Muscle layer of colon (tissue), 2 donors: ENCODE data around the gene VCP.

Source experiments
- H3K27ac ChIP-seq: one replicate; pipeline ENCODE4 v1.7.0; 2013; ENCODE audit warnings: low read depth, mild to moderate bottlenecking, low read length, moderate library complexity
- H3K27me3 ChIP-seq, 2 donors: one replicate each; pipeline ENCODE4 v1.7.0; 2013; ENCODE audit warnings: low read length in 2 of 2, mild to moderate bottlenecking in 2 of 2; ENCODE audit not compliant: insufficient read depth in 2 of 2, control insufficient read depth in 1 of 2
- H3K36me3 ChIP-seq: one replicate; pipeline ENCODE4 v1.7.0; 2013; ENCODE audit warnings: mild to moderate bottlenecking, low read length; ENCODE audit not compliant: insufficient read depth
- H3K4me1 ChIP-seq: one replicate; pipeline ENCODE4 v1.7.0; 2013; ENCODE audit warnings: mild to moderate bottlenecking, low read length; ENCODE audit not compliant: insufficient read depth
- H3K4me3 ChIP-seq, 2 donors: one replicate each; pipeline ENCODE4 v1.7.0; 2013; ENCODE audit warnings: low read length in 2 of 2, low read depth in 1 of 2, mild to moderate bottlenecking in 1 of 2, moderate library complexity in 1 of 2
- H3K9ac ChIP-seq: one replicate; pipeline ENCODE4 v1.7.0; 2013; ENCODE audit warnings: low read length
- H3K9me3 ChIP-seq: one replicate; pipeline ENCODE4 v1.7.0; 2013; ENCODE audit warnings: mild to moderate bottlenecking, low read length
- donor health status: abdominal sarcoma.
- donor health status: Adenocarcinoma of cecum.

Gene VCP

GRCh38 chr9:35072461-35073278 is at the start of gene VCP:
Gene VCP (minus strand): TSS chr9:35072625. CDS start chr9:35072353, 272 bp downstream.
- peaks cover 36% of the 10 kb centered on the region for H3K4me1 ChIP-seq
- peaks cover 38% of the 10 kb centered on the region for H3K36me3 ChIP-seq
- no peaks in the 10 kb centered on the region for H3K9me3 ChIP-seq

GRCh38 chr9:35116898-35117551 is 44.6 kb upstream of the VCP start:
- no peaks in the 10 kb centered on the region for H3K36me3 ChIP-seq
- no peak overlapping the region for H3K9ac ChIP-seq
- no peaks in the 10 kb centered on the region for H3K27me3 ChIP-seq
- no peaks in the 10 kb centered on the region for H3K9me3 ChIP-seq
- peaks cover 35% of the 10 kb centered on the region for H3K4me1 ChIP-seq
- H3K27ac ChIP-seq = peak overlapping the region; percentile 51
- H3K4me3 ChIP-seq = peak overlapping the region in 1 of 2 donors; percentile 77

More at GRCh38 chr9:35072461-35073278, at the start of gene VCP:
- H3K4me3 ChIP-seq = peak within 1 kb of the TSS; percentile 73 to 92
- peak within 1 kb of the TSS; percentile 87 for H3K9ac ChIP-seq
- H3K27ac ChIP-seq = peak within 1 kb of the TSS; percentile 97
- H3K27me3 ChIP-seq = no peaks in the 10 kb centered on the region

GRCh38 chr9:35116539-35116897 is 44.1 kb upstream of the VCP start:
- Histone ChIP-seq H3K9me3 (no peaks in the 10 kb centered on the region), H3K9ac (no peak overlapping the region), H3K27me3 (no peaks in the 10 kb centered on the region), H3K36me3 (no peaks in the 10 kb centered on the region), H3K27ac (peak overlapping the region; percentile 78), H3K4me3 (peak overlapping the region; percentile 51 to 77), H3K4me1 (peaks cover 39% of the 10 kb centered on the region)

GRCh38 chr9:35115680-35116538 is 43.5 kb upstream of the VCP start, which contains the start of gene ATOSB:
Gene ATOSB (minus strand): TSS chr9:35115862. CDS start chr9:35108274, 7,588 bp downstream.
- peak within 1 kb of the TSS; percentile 78 for H3K27ac ChIP-seq
- no peaks in the 10 kb centered on the region for H3K36me3 ChIP-seq
- H3K4me1 ChIP-seq = peaks cover 41% of the 10 kb centered on the region
- H3K4me3 ChIP-seq = peak within 1 kb of the TSS; percentile 51 to 77
- no peaks in the 10 kb centered on the region for H3K9me3 ChIP-seq
- no peaks in the 10 kb centered on the region for H3K27me3 ChIP-seq
- peak within 1 kb of the TSS; percentile 60 for H3K9ac ChIP-seq

- H3K27me3 ChIP-seq = no peaks in the 10 kb centered on the region
- peak overlapping the region; percentile 51 to 77 for H3K4me3 ChIP-seq
- H3K4me1 ChIP-seq = peaks cover 50% of the 10 kb centered on the region
These were observed 42.6 kb upstream of the VCP start for GRCh38 chr9:35114840-35115628.

GRCh38 chr9:35114113-35114839 is 41.9 kb upstream of the VCP start:
- Histone ChIP-seq H3K9ac (peak overlapping the region; percentile 60), H3K36me3 (no peaks in the 10 kb centered on the region), H3K4me1 (peaks cover 53% of the 10 kb centered on the region), H3K9me3 (no peaks in the 10 kb centered on the region), H3K27ac (peak overlapping the region; percentile 78), H3K4me3 (peak overlapping the region; percentile 17 to 77), H3K27me3 (no peaks in the 10 kb centered on the region)

More at GRCh38 chr9:35114840-35115628, 42.6 kb upstream of the VCP start:
- Histone ChIP-seq H3K9me3 (no peaks in the 10 kb centered on the region), H3K9ac (peak overlapping the region; percentile 60), H3K36me3 (no peaks in the 10 kb centered on the region), H3K27ac (peak overlapping the region; percentile 78)

- H3K36me3 ChIP-seq = peaks cover 15% of the 10 kb centered on the region
- peak overlapping the region; percentile 94 for H3K27ac ChIP-seq
- H3K9ac ChIP-seq = no peak overlapping the region
- H3K27me3 ChIP-seq = no peaks in the 10 kb centered on the region
- peak overlapping the region in 1 of 2 donors; percentile 49 for H3K4me3 ChIP-seq
- H3K9me3 ChIP-seq = no peaks in the 10 kb centered on the region
- H3K4me1 ChIP-seq = peaks cover 53% of the 10 kb centered on the region
These were observed 40.0 kb upstream of the VCP start for GRCh38 chr9:35112257-35113020.

GRCh38 chr9:35111001-35111933 is 38.8 kb upstream of the VCP start:
- Histone ChIP-seq H3K9me3 (no peaks in the 10 kb centered on the region), H3K4me1 (peaks cover 49% of the 10 kb centered on the region)

GRCh38 chr9:35110327-35110761 is 37.9 kb upstream of the VCP start:
- peaks cover 46% of the 10 kb centered on the region for H3K4me1 ChIP-seq

More at GRCh38 chr9:35111001-35111933, 38.8 kb upstream of the VCP start:
- Histone ChIP-seq H3K27ac (peak overlapping the region; percentile 94), H3K9ac (peak overlapping the region; percentile 88), H3K27me3 (no peaks in the 10 kb centered on the region), H3K4me3 (peak overlapping the region; percentile 58 to 76), H3K36me3 (peaks cover 26% of the 10 kb centered on the region)

More at GRCh38 chr9:35110327-35110761, 37.9 kb upstream of the VCP start:
- Histone ChIP-seq H3K9me3 (no peaks in the 10 kb centered on the region), H3K27me3 (no peaks in the 10 kb centered on the region), H3K36me3 (peaks cover 34% of the 10 kb centered on the region), H3K9ac (peak overlapping the region; percentile 88), H3K4me3 (peak overlapping the region in 1 of 2 donors; percentile 58), H3K27ac (no peak overlapping the region)
